Measurements from ENCODE around the gene DCDC2C. TPM values are rescaled to one million over a fixed set of nuclear protein-coding genes. Genes with fewer than 3 reads are reported as not detected.

The DCDC2C gene
- total and polyA plus RNA-seq, 2 experiments from 2014 or later, result not detected

DNA sequence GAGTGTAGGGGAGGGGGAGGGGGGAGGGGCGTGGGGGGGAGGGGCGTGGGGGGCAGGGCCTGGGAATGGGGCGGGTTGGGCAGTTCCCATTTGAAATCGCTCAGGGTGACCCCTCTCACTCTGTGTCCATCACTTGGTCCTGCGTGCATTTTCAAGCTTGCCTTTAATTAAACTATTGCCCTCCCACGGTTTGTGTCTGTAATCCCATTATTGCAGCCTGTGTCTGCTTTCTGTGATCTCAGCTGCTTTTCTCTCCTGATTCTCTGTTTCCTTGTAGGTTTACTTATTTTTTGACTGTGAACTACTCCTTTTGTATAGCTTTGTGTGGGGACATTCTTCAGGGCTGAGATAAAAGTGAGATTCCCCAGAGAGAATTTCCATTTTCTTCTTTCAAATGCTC, 1.3 kb downstream of the DCDC2C start:
- H3K4me3 ChIP-seq, result no peak overlapping the region
- WGBS, 2 experiments (ENCODE audit: low coverage in 1 of 2, low lambda C conversion rate in 2 of 2, missing lambda C conversion rate in 2 of 2), result 35 to 41% methylated on average over 3 to 6 of the region's 6 CpGs
- no peaks in the 10 kb centered on the region for H3K79me2 ChIP-seq (ENCODE audit: insufficient read depth)
- peaks cover 29% of the 10 kb centered on the region; the same call in 1 of the 2 replicates for H3K27me3 ChIP-seq (replicated peaks; ENCODE audit: insufficient read depth)
- H3K4me1 ChIP-seq (ENCODE audit: insufficient read depth), result no peaks in the 10 kb centered on the region
- H3K4me2 ChIP-seq (ENCODE audit: unreplicated experiment), result no peak overlapping the region
- H3K27ac ChIP-seq, result no peak overlapping the region
- H3F3A ChIP-seq (ENCODE audit: insufficient read depth), result no peaks in the 10 kb centered on the region
- DNase-seq, result no peak
- in situ Hi-C loops (cut with MboI), result no loop called here
- H2AFZ ChIP-seq, result no peak overlapping the region
- no peak overlapping the region for H3K9ac ChIP-seq
- no peaks in the 10 kb centered on the region for H3K36me3 ChIP-seq (ENCODE audit: low read depth)
- TF ChIP-seq EZH2 (IDR thresholded peaks at IDR 0.05; ENCODE audit: insufficient read depth, poor library complexity, severe bottlenecking), result no peak
- TF ChIP-seq EZH2phosphoT487 (IDR thresholded peaks at IDR 0.05; ENCODE audit: insufficient read depth, low read depth), result no peak
- H4K20me1 ChIP-seq (ENCODE audit: insufficient read depth), result no peaks in the 10 kb centered on the region
- H3K9me3 ChIP-seq (ENCODE audit: low read depth), result no peaks in the 10 kb centered on the region
- no peaks in the 10 kb centered on the region for H3K9me2 ChIP-seq (ENCODE audit: insufficient read depth)

DNA sequence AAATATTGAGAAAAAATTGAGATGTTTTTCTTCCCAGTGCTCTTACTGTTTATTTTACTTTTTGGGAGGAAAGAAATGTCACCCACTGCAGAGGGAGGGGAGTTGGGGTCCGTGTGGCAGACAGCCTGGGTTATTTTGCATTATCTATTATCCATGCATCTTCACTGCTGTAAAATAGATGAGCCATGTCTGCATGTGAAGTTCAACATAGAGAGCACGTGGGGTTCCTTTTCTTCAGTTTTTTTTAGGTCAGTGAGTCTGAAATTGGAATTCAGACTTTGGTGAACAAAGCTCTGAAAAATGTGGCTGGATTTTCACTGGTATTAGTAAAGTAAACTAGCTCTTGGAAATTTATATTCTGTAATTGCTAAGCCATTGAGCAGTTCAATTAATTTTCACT, 2.4 kb downstream of the DCDC2C start:
- H3K4me1 ChIP-seq (ENCODE audit: insufficient read depth), result no peaks in the 10 kb centered on the region
- no peak overlapping the region for H3K4me2 ChIP-seq (ENCODE audit: unreplicated experiment)
- no peak overlapping the region for H3K4me3 ChIP-seq
- H3F3A ChIP-seq (ENCODE audit: insufficient read depth), result no peaks in the 10 kb centered on the region
- in situ Hi-C loops (cut with MboI), result no loop called here
- 0% methylated on average over 2 of the region's 2 CpGs for WGBS, 2 experiments (ENCODE audit: low coverage in 1 of 2, low lambda C conversion rate in 2 of 2, missing lambda C conversion rate in 2 of 2)
- H3K36me3 ChIP-seq (ENCODE audit: low read depth), result no peaks in the 10 kb centered on the region
- H3K9me3 ChIP-seq (ENCODE audit: low read depth), result no peaks in the 10 kb centered on the region
- no peak overlapping the region for H3K9ac ChIP-seq
- no peak for DNase-seq
- H3K27ac ChIP-seq, result no peak overlapping the region
- peaks cover 22% of the 10 kb centered on the region; the same call in 1 of the 2 replicates for H3K27me3 ChIP-seq (replicated peaks; ENCODE audit: insufficient read depth)
- TF ChIP-seq EZH2phosphoT487 (IDR thresholded peaks at IDR 0.05; ENCODE audit: insufficient read depth, low read depth) (no peak), EZH2 (IDR thresholded peaks at IDR 0.05; ENCODE audit: insufficient read depth, poor library complexity, severe bottlenecking) (no peak)
- no peaks in the 10 kb centered on the region for H3K79me2 ChIP-seq (ENCODE audit: insufficient read depth)
- H3K9me2 ChIP-seq (ENCODE audit: insufficient read depth), result no peaks in the 10 kb centered on the region
- H2AFZ ChIP-seq, result no peak overlapping the region
- H4K20me1 ChIP-seq (ENCODE audit: insufficient read depth), result no peaks in the 10 kb centered on the region

- H3K4me1 ChIP-seq (ENCODE audit: insufficient read depth), result no peaks in the 10 kb centered on the region
Observed at GRCh38 chr2:3706892-3707291, 3.5 kb downstream of the DCDC2C start.

GRCh38 chr2:3708576-3708975, 5.2 kb downstream of the DCDC2C start:
- 0 out of 2 replicates have a peak, but pooled peaks cover 11% of the 10 kb centered on the region for H3K27me3 ChIP-seq (replicated peaks; ENCODE audit: insufficient read depth)
- no peak overlapping the region for H3K4me3 ChIP-seq
- H3K9me3 ChIP-seq (ENCODE audit: low read depth), result no peaks in the 10 kb centered on the region
- H3K4me2 ChIP-seq (ENCODE audit: unreplicated experiment), result no peak overlapping the region
- no peak for TF ChIP-seq EZH2 (IDR thresholded peaks at IDR 0.05; ENCODE audit: insufficient read depth, poor library complexity, severe bottlenecking)
- TF ChIP-seq EZH2phosphoT487 (IDR thresholded peaks at IDR 0.05; ENCODE audit: insufficient read depth, low read depth), result no peak
- H3K27ac ChIP-seq, result no peak overlapping the region
- H3K9ac ChIP-seq, result no peak overlapping the region
- WGBS, 2 experiments (ENCODE audit: low coverage in 1 of 2, low lambda C conversion rate in 2 of 2, missing lambda C conversion rate in 2 of 2), result 68 to 85% methylated on average over 4 of the region's 4 CpGs
- H4K20me1 ChIP-seq (ENCODE audit: insufficient read depth), result no peaks in the 10 kb centered on the region
- no peaks in the 10 kb centered on the region for H3K36me3 ChIP-seq (ENCODE audit: low read depth)
- H2AFZ ChIP-seq, result no peak overlapping the region
- no peaks in the 10 kb centered on the region for H3K79me2 ChIP-seq (ENCODE audit: insufficient read depth)
- in situ Hi-C loops (cut with MboI), result no loop called here
- H3F3A ChIP-seq (ENCODE audit: insufficient read depth), result no peaks in the 10 kb centered on the region
- H3K9me2 ChIP-seq (ENCODE audit: insufficient read depth), result no peaks in the 10 kb centered on the region
- no peaks in the 10 kb centered on the region for H3K4me1 ChIP-seq (ENCODE audit: insufficient read depth)
- no peak for DNase-seq

More at GRCh38 chr2:3706892-3707291, 3.5 kb downstream of the DCDC2C start:
- 26 to 27% methylated on average over 5 of the region's 5 CpGs for WGBS, 2 experiments (ENCODE audit: low coverage in 1 of 2, low lambda C conversion rate in 2 of 2, missing lambda C conversion rate in 2 of 2)
- Histone ChIP-seq H3K27me3 (replicated peaks; ENCODE audit: insufficient read depth) (peaks cover 19% of the 10 kb centered on the region; the same call in 1 of the 2 replicates), H2AFZ (no peak overlapping the region), H3K79me2 (ENCODE audit: insufficient read depth) (no peaks in the 10 kb centered on the region), H3F3A (ENCODE audit: insufficient read depth) (no peaks in the 10 kb centered on the region), H3K9ac (no peak overlapping the region), H3K27ac (no peak overlapping the region), H3K9me3 (ENCODE audit: low read depth) (no peaks in the 10 kb centered on the region), H3K9me2 (ENCODE audit: insufficient read depth) (no peaks in the 10 kb centered on the region), H3K4me3 (no peak overlapping the region), H3K4me2 (ENCODE audit: unreplicated experiment) (no peak overlapping the region), H3K36me3 (ENCODE audit: low read depth) (no peaks in the 10 kb centered on the region), H4K20me1 (ENCODE audit: insufficient read depth) (no peaks in the 10 kb centered on the region)
- in situ Hi-C loops (cut with MboI), result no loop called here
- DNase-seq, result no peak
- no peak for TF ChIP-seq EZH2phosphoT487 (IDR thresholded peaks at IDR 0.05; ENCODE audit: insufficient read depth, low read depth)
- no peak for TF ChIP-seq EZH2 (IDR thresholded peaks at IDR 0.05; ENCODE audit: insufficient read depth, poor library complexity, severe bottlenecking)

GRCh38 chr2:3709225-3709624, 5.8 kb downstream of the DCDC2C start:
- no peak overlapping the region for H3K4me2 ChIP-seq (ENCODE audit: unreplicated experiment)
- H3K9me3 ChIP-seq (ENCODE audit: low read depth), result no peaks in the 10 kb centered on the region
- 24 to 33% methylated on average over 6 of the region's 6 CpGs for WGBS, 2 experiments (ENCODE audit: low coverage in 1 of 2, low lambda C conversion rate in 2 of 2, missing lambda C conversion rate in 2 of 2)
- no peaks in the 10 kb centered on the region for H3F3A ChIP-seq (ENCODE audit: insufficient read depth)
- H3K79me2 ChIP-seq (ENCODE audit: insufficient read depth), result no peaks in the 10 kb centered on the region
- no peak overlapping the region for H3K27ac ChIP-seq
- no peak overlapping the region for H3K4me3 ChIP-seq
- no peaks in the 10 kb centered on the region for H3K9me2 ChIP-seq (ENCODE audit: insufficient read depth)
- no peaks in the 10 kb centered on the region for H3K36me3 ChIP-seq (ENCODE audit: low read depth)
- TF ChIP-seq EZH2 (IDR thresholded peaks at IDR 0.05; ENCODE audit: insufficient read depth, poor library complexity, severe bottlenecking), result no peak
- no peak for TF ChIP-seq EZH2phosphoT487 (IDR thresholded peaks at IDR 0.05; ENCODE audit: insufficient read depth, low read depth)
- H4K20me1 ChIP-seq (ENCODE audit: insufficient read depth), result no peaks in the 10 kb centered on the region
- no peak for DNase-seq
- H3K4me1 ChIP-seq (ENCODE audit: insufficient read depth), result no peaks in the 10 kb centered on the region
- in situ Hi-C loops (cut with MboI), result no loop called here
- H2AFZ ChIP-seq, result no peak overlapping the region
- H3K27me3 ChIP-seq (replicated peaks; ENCODE audit: insufficient read depth), result 0 out of 2 replicates have a peak, but pooled peaks cover 11% of the 10 kb centered on the region
- no peak overlapping the region for H3K9ac ChIP-seq
